RKO (cell line): ENCODE measurements around the gene SLC22A7.

Experiments
- DNase-seq: peaks from one replicate; pipeline ENCODE4 v3.0.0-alpha.2; 2016; ENCODE audit warnings: low spot score

The SLC22A7 gene

GRCh38 chr6:43265564-43265963 is 32.5 kb upstream of the SLC22A7 start:
- DNase-seq: no peak

- no peak for DNase-seq
Measured at GRCh38 chr6:43267619-43268354, 30.3 kb upstream of the SLC22A7 start.

- no peak for DNase-seq
Measured at GRCh38 chr6:43268355-43268700, 29.7 kb upstream of the SLC22A7 start.

- DNase-seq: no peak
Measured at GRCh38 chr6:43268782-43269272, 29.2 kb upstream of the SLC22A7 start.

DNA sequence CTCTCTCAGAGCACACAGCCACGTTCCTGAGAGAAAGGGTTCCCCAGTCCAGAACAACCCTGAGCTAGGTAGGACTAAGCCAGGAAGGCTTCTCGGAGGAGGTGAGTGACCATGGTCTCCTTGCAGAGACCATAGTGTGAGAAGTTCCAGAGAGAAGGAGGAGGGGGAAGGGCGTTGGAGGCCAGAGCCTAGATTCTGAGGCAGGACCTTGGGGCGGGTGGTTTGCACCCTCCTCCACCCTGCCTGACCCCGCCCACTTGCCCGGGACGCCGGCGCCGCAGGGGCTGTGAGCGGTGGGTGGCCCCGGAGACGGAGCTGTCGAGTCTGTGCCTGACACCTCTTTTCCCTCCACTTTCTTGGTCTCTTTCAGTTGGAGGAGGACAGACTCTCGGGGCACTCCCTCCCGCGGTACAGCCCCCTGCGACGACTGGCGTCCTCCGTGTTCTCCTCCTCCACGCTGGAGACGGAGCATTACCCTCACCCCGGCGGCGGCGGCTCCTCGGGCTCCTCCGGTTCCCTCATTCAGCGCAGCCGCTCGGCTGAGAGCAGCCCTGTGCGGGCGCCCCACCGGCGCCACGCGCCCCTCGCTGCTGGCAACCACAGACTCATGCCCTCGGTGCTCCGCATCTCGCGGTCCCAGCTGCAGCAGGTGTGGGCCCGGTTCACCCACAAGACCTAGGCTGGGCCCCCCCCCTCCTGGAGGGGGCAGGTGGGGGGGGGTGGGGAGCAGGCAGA is 28.6 kb upstream of the SLC22A7 start:
- no peak for DNase-seq

- DNase-seq: no peak
Measured at GRCh38 chr6:43271103-43271815, 26.8 kb upstream of the SLC22A7 start.

- DNase-seq: no peak
Measured at GRCh38 chr6:43271944-43272343, 26.1 kb upstream of the SLC22A7 start.

DNA sequence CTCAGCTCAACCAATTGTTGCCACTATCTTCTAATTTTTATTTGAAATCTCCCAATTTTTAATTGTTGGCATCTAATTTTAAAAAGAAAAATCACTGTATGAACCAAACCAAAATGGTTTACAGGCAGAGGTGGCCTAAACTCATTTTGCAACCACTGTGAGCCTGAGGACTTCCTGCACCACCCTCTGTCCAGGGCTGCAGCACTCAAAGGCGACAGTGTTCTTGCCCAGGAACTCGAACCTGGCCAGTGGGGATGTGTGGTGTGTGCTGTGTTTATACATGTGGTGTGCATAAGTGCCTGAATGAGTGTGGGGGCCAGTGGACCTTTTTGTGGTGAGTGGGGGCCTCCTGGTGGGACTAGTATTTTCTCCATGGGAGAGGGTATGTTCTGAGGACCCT is 24.4 kb upstream of the SLC22A7 start:
- DNase-seq: no peak

DNA sequence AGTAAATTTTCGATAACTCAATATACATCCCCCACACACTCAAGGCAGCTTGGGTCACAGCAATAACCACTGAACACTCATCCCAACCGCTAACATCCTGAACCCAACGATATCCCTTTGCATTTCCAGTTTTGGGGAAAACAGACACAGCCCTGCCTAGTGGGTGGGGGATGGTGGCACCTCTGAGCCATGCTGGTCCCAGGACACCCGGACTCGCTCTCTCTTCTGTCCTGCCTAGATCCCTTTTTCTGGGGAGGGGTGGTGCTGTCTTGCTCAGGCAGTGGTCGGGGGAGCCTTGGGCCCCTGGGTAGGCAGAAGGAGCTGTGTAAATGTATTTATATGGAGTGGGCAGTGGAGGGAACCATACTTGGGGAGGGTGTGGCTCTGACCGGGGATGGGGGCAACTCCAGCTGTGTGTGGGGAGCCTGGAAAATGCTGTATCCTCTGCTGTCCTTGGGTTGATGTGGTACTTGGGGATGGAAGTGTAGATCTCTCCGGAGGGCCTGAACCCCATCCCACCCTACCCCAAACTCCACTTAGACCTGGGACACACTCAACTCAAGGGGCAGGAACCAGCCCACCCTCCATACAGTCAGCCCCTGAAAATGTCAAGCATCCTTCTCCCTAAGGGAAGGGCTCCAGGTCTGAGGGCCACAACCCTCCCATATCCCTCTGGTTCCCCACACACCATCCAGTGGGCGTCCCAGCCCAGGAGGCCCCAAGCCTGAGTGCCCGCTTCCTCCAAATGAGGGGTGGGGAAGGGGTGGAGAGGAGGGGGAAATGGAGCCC is 23.7 kb upstream of the SLC22A7 start:
- DNase-seq: no peak

GRCh38 chr6:43274916-43275597 is 23.0 kb upstream of the SLC22A7 start:
- no peak for DNase-seq

DNA sequence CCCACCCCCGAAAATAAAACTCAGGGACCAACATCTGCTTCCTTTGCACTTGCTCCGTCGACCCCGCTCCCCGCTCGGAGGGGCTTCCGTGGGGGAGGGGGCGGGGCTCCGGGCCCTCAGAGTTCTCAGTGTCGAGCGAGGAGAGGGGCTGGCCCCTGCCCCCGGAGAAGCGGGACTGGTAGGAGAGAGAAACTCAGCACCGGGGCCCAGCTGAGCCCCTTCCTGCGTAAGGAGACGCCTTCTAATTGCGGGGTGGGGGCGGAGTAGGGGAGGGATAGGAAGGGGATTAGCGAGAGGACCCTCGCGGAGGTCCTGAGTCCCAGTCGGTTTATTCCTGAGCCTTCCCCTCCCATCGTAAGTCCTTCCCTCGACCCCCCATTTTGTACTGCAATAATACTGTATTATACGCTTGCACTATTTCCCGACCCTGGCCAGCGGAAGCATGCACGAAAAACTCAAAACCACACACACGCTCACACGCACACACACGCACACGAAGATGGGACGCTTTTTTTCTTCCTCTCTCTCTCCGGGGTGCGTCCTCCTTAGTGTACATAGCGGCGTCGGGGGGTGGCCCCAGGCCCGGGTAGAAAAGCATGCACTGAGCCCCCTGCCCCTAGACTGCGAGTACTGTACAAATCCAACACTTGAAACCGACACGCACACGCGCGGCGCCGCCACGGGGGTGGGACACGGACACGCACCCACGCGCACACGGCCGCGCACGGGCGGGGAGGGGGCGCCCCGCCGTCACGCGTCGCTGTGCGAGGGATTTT is 22.1 kb upstream of the SLC22A7 start:
- no peak for DNase-seq

DNA sequence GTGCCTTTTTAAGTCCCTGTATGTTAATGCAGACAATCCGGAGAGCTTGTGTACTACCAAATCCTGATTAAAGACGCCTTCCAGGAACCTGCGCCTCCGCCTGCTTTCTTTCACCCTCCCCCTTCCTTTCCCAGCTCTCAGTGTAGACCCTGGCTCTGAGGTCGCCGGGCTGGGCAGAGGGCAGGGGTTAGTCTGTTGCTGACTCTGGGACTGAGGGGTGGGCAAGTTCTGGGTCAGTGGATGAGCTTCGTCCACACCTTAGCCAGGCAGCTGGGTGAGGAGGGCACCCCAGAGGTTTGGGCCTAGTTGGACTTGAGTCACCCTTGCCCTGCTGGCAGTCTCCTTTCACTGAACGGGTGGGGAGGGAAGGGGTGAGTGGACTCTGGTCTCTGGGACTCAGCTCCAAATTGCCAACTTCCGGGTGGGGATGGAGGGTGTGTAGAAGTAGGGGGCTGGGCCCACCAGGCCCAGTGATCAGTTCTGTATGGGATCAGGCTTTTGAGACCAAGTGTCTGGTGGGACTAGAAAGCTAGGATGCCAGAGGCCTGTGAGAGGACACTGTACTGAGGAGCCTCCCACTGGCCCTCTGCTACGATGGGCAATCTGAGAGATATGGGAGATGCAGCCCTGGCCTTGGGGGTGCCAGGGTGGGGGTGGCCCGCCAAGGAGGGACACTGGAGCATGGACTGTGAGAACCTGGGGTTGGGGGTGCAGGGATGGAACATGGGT is 21.3 kb upstream of the SLC22A7 start:
- no peak for DNase-seq

- no peak for DNase-seq
Measured at GRCh38 chr6:43277306-43277642, 20.8 kb upstream of the SLC22A7 start.

GRCh38 chr6:43277643-43278523 is 20.2 kb upstream of the SLC22A7 start:
- no peak for DNase-seq

- no peak for DNase-seq
Measured at GRCh38 chr6:43278524-43279078, 19.5 kb upstream of the SLC22A7 start.

GRCh38 chr6:43280234-43280633 is 17.8 kb upstream of the SLC22A7 start:
- DNase-seq: no peak

DNA sequence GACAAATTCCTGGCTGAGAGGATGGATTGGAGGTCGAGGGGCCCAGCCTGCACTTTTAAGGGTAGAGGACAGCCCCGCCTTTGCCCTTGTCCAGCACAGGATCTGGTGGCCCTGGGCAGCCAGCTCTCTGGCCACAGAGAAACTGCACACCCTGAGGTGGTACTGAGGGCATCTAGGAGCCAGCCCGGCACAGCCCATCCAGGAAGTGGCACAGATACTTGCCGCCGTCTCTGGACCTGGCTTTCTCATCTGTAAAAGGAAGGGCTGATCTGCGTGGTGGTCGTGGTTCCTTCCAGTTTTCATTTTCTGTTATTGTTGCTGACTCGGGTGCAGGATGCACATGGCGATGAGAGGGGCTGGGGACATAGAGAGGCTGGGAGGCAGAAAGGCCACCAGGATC is 16.0 kb upstream of the SLC22A7 start:
- DNase-seq: no peak

- no peak for DNase-seq
Measured at GRCh38 chr6:43282636-43283513, 15.2 kb upstream of the SLC22A7 start.
